Measurements from ENCODE around the gene NEURL3.

The NEURL3 gene

DNA sequence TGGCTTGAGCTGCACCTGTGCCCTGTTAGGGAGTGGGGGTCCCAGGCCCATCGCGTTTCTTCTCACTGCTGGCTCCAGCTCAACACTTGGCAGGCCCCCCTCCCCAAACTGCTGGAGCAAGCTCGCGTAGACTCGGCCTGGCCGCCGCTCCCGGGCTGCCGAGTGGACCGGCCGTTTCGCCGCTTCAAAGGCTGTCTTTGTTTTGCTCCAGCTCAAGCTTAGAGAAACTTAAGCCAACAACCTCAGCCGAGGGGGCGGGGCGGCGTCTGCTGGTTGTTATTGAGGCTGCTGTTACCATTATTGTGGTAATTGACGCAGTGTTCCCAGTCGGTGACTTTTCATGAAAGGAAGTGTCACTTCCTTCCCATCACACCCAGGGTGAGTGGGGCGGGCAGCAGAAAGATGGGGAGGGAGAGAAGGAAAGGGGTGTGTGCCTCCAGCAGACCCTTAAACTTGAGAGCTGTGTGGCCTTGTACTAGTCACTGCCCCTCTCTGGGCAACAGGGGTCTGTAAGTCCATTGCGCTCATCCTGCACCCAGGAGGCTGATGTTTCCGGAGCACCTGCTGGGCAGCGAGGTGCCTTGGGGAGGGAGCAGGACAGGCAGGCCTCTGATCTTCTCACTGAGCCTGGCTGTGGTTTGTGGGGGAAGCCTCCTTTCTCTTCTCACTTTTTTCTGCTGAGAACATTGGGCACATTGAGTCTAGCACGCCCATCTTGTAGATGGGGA lies 33.5 kb upstream of the NEURL3 start:
- H3K4me2 ChIP-seq (ENCODE audit: low read depth, low read length, poor library complexity, severe bottlenecking), result peak overlapping the region; percentile 93
- H2AFZ ChIP-seq (ENCODE audit: low read length), result no peak overlapping the region
- peaks cover 34% of the 10 kb centered on the region for H4K20me1 ChIP-seq (ENCODE audit: insufficient read depth, low read length, poor library complexity, severe bottlenecking)
- H3F3A ChIP-seq (ENCODE audit: low read depth), result no peaks in the 10 kb centered on the region
- H3K4me3 ChIP-seq (ENCODE audit: low read length, poor library complexity, severe bottlenecking), result peak overlapping the region; percentile 79
- peaks cover 40% of the 10 kb centered on the region for H3K4me1 ChIP-seq (ENCODE audit: insufficient read depth, low read length, poor library complexity, severe bottlenecking)
- no peak for TF ChIP-seq EZH2phosphoT487 (IDR thresholded peaks at IDR 0.05; ENCODE audit: borderline replicate concordance)
- TF ChIP-seq, protein P1, sequence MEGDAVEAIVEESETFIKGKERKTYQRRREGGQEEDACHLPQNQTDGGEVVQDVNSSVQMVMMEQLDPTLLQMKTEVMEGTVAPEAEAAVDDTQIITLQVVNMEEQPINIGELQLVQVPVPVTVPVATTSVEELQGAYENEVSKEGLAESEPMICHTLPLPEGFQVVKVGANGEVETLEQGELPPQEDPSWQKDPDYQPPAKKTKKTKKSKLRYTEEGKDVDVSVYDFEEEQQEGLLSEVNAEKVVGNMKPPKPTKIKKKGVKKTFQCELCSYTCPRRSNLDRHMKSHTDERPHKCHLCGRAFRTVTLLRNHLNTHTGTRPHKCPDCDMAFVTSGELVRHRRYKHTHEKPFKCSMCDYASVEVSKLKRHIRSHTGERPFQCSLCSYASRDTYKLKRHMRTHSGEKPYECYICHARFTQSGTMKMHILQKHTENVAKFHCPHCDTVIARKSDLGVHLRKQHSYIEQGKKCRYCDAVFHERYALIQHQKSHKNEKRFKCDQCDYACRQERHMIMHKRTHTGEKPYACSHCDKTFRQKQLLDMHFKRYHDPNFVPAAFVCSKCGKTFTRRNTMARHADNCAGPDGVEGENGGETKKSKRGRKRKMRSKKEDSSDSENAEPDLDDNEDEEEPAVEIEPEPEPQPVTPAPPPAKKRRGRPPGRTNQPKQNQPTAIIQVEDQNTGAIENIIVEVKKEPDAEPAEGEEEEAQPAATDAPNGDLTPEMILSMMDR (conservative IDR thresholded peaks at IDR 0.05; ENCODE audit: low read length), result no peak
- H3K9ac ChIP-seq (ENCODE audit: low read depth, low read length, poor library complexity, severe bottlenecking), result peak overlapping the region; percentile 76
- peaks cover 3% of the 10 kb centered on the region; the same call in 1 of the 2 replicates for H3K36me3 ChIP-seq (ENCODE audit: insufficient read depth, low read length)
- peaks cover 59% of the 10 kb centered on the region for H3K79me2 ChIP-seq (ENCODE audit: insufficient read depth, low read length)
- H3K9me3 ChIP-seq (ENCODE audit: insufficient read depth, low read depth, low read length), result no peaks in the 10 kb centered on the region
- H3K27me3 ChIP-seq (ENCODE audit: insufficient read depth, low read length, poor library complexity, severe bottlenecking), result no peaks in the 10 kb centered on the region
- H3K9me2 ChIP-seq (replicated peaks; ENCODE audit: low read depth, low read length), result no peaks in the 10 kb centered on the region

DNA sequence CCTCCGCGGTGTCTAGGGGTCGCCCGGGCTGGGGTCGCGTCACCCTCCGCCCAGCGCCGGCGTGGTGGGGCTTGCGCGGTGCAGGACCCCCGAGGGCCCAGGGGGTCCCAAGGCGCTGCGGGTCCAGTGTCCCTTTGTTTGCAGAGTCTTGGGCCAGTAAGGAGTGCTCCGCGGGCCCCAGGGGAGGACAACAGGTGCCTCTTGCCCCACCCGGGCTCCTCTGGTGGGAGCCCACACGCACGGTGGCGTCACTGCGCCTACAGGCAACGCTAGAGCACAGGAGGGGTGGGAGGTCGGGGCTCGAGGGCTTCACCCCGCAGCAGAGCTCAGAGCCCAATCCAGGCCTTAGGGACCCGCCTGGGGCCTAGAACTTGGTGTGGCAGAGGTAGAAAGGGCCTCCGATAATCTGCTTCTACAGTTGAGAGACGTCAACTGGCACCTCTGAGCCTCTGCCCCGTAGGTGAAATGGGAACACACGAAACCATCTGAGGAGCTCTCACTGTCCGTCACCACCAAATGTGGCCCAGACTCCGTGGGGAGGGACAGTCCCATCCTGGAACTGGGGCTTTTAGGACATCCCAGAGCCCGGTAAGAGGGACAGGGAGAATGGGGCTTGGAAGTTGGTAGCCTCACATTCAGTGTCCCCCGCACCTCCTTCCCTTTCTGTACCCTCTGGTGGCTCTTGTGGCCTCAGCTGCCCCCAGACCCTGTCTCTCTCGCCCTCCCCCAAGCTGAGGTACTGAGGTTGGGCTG lies 32.8 kb upstream of the NEURL3 start:
- peaks cover 47% of the 10 kb centered on the region for H3K4me1 ChIP-seq (ENCODE audit: insufficient read depth, low read length, poor library complexity, severe bottlenecking)
- peak overlapping the region; percentile 79 for H3K4me3 ChIP-seq (ENCODE audit: low read length, poor library complexity, severe bottlenecking)
- no peak overlapping the region for H2AFZ ChIP-seq (ENCODE audit: low read length)
- TF ChIP-seq, protein P1 (conservative IDR thresholded peaks at IDR 0.05; ENCODE audit: low read length), result no peak
- TF ChIP-seq EZH2phosphoT487 (IDR thresholded peaks at IDR 0.05; ENCODE audit: borderline replicate concordance), result no peak
- H3K9ac ChIP-seq (ENCODE audit: low read depth, low read length, poor library complexity, severe bottlenecking), result peak overlapping the region; percentile 76
- H3K9me2 ChIP-seq (replicated peaks; ENCODE audit: low read depth, low read length), result no peaks in the 10 kb centered on the region
- H3K4me2 ChIP-seq (ENCODE audit: low read depth, low read length, poor library complexity, severe bottlenecking), result peak overlapping the region; percentile 93
- no peaks in the 10 kb centered on the region for H3K27me3 ChIP-seq (ENCODE audit: insufficient read depth, low read length, poor library complexity, severe bottlenecking)
- no peaks in the 10 kb centered on the region for H3F3A ChIP-seq (ENCODE audit: low read depth)
- peaks cover under 1% of the 10 kb centered on the region; the same call in 1 of the 2 replicates for H3K36me3 ChIP-seq (ENCODE audit: insufficient read depth, low read length)
- peaks cover 53% of the 10 kb centered on the region for H3K79me2 ChIP-seq (ENCODE audit: insufficient read depth, low read length)
- H4K20me1 ChIP-seq (ENCODE audit: insufficient read depth, low read length, poor library complexity, severe bottlenecking), result peaks cover 34% of the 10 kb centered on the region
- no peaks in the 10 kb centered on the region for H3K9me3 ChIP-seq (ENCODE audit: insufficient read depth, low read depth, low read length)

DNA sequence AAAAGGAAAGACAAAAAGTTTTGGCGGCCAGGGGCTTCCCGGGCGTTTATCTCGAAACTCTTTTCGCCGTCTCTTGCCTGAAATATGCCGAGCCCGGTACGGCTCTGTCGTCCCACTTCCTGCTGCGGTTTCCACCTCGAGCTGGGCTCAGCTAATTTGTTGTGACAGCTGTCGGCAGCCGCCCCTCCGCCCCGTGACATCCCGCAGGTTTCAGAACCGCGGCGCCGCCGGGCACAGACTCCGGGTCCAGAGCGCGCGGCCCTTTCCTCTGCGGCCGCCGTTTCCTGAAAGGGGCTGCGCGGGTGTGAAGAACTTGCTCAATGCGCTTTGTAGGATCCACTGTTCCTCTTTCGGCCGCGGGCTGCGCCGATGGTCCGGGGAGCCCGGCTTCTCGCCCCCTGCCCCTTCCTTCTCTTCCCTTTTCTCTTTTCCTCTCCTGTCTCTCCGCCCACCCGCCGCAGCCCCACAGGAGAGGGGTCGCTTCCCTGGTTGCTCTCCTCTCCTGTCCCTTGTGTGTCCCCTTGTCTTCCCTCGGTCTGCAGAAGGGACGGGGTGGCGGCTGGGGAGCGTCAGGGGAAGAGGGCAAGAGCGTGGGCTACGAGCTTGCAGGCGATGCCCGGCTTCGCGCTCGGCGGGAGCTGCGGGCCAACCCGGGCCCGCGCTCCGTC lies 32.0 kb upstream of the NEURL3 start:
- H3K27me3 ChIP-seq (ENCODE audit: insufficient read depth, low read length, poor library complexity, severe bottlenecking), result no peaks in the 10 kb centered on the region
- H3F3A ChIP-seq (ENCODE audit: low read depth), result no peaks in the 10 kb centered on the region
- peak overlapping the region; percentile 76 for H3K9ac ChIP-seq (ENCODE audit: low read depth, low read length, poor library complexity, severe bottlenecking)
- H3K4me1 ChIP-seq (ENCODE audit: insufficient read depth, low read length, poor library complexity, severe bottlenecking), result peaks cover 54% of the 10 kb centered on the region
- peak overlapping the region; percentile 82 for H2AFZ ChIP-seq (ENCODE audit: low read length)
- peaks cover 34% of the 10 kb centered on the region for H4K20me1 ChIP-seq (ENCODE audit: insufficient read depth, low read length, poor library complexity, severe bottlenecking)
- peak overlapping the region; percentile 79 for H3K4me3 ChIP-seq (ENCODE audit: low read length, poor library complexity, severe bottlenecking)
- TF ChIP-seq EZH2phosphoT487 (IDR thresholded peaks at IDR 0.05; ENCODE audit: borderline replicate concordance), result no peak
- TF ChIP-seq, protein P1 (conservative IDR thresholded peaks at IDR 0.05; ENCODE audit: low read length), result no peak
- no peaks in the 10 kb centered on the region for H3K36me3 ChIP-seq (ENCODE audit: insufficient read depth, low read length)
- H3K79me2 ChIP-seq (ENCODE audit: insufficient read depth, low read length), result peaks cover 46% of the 10 kb centered on the region
- no peaks in the 10 kb centered on the region for H3K9me2 ChIP-seq (replicated peaks; ENCODE audit: low read depth, low read length)
- H3K4me2 ChIP-seq (ENCODE audit: low read depth, low read length, poor library complexity, severe bottlenecking), result peak overlapping the region; percentile 93
- H3K9me3 ChIP-seq (ENCODE audit: insufficient read depth, low read depth, low read length), result no peaks in the 10 kb centered on the region
